Activated CD4-positive, alpha-beta T cell treated with anti-CD3 and anti-CD28 coated beads for 24 hours (primary cell): Measurements from ENCODE around the gene LRCH2.
"Not testable (repeated sequence)": the region's sequence is repeated elsewhere in the genome, so short reads cannot be mapped to it uniquely, and the experiment has no call there.

ENCODE experiments used
- DNase-seq, 2 donors: peaks; one replicate each; pipeline ENCODE4 v3.0.0-alpha.2; 2020; ENCODE audit warnings: low read depth in 2 of 2

The LRCH2 gene

GRCh38 chrX:115233497-115234455 lies at the start of gene LRCH2:
Gene LRCH2 (minus strand): TSS chrX:115234096. CDS start chrX:115234041, 55 bp downstream.
- no peak for DNase-seq

- no peak for DNase-seq
Observed at GRCh38 chrX:115269051-115269683, 35.3 kb upstream of the LRCH2 start.

GRCh38 chrX:115268421-115268820 lies 34.5 kb upstream of the LRCH2 start:
- no peak for DNase-seq

- no peak for DNase-seq
Observed at GRCh38 chrX:115266300-115266699, 32.4 kb upstream of the LRCH2 start.

- no peak for DNase-seq
Observed at GRCh38 chrX:115264009-115264408, 30.1 kb upstream of the LRCH2 start.

GRCh38 chrX:115261148-115261547 lies 27.3 kb upstream of the LRCH2 start:
- DNase-seq = no peak

GRCh38 chrX:115260330-115260729 lies 26.4 kb upstream of the LRCH2 start:
- no peak for DNase-seq

- no peak for DNase-seq
Observed at GRCh38 chrX:115259238-115259875, 25.5 kb upstream of the LRCH2 start.

- no peak for DNase-seq
Observed at GRCh38 chrX:115257711-115258110, 23.8 kb upstream of the LRCH2 start.

GRCh38 chrX:115255003-115255402 lies 21.1 kb upstream of the LRCH2 start:
- no peak for DNase-seq

GRCh38 chrX:115251458-115252233 lies 17.8 kb upstream of the LRCH2 start:
- DNase-seq = no peak

GRCh38 chrX:115237056-115237455 lies 3.2 kb upstream of the LRCH2 start:
- DNase-seq = no peak

- DNase-seq = no peak
Observed at GRCh38 chrX:115236560-115236959, 2.7 kb upstream of the LRCH2 start.

GRCh38 chrX:115234461-115234860 lies 565 bp upstream of the LRCH2 start:
- no peak for DNase-seq

GRCh38 chrX:115232933-115233496 lies 881 bp downstream of the LRCH2 start:
- DNase-seq = no peak

- DNase-seq = no peak
Observed at GRCh38 chrX:115229337-115230003, 4.4 kb downstream of the LRCH2 start.

GRCh38 chrX:115226929-115227328 lies 7.0 kb downstream of the LRCH2 start:
- DNase-seq = no peak

GRCh38 chrX:115217346-115217745 lies 16.6 kb downstream of the LRCH2 start:
- DNase-seq = not testable (repeated sequence)

- no peak for DNase-seq
Observed at GRCh38 chrX:115214605-115215004, 19.3 kb downstream of the LRCH2 start.

- no peak for DNase-seq
Observed at GRCh38 chrX:115214151-115214550, 19.7 kb downstream of the LRCH2 start.

GRCh38 chrX:115209547-115209946 lies 24.3 kb downstream of the LRCH2 start:
- DNase-seq = not testable (repeated sequence)
